ENCODE measurements around the gene CPS1. TPM values are rescaled to one million over a fixed set of nuclear protein-coding genes. Genes with fewer than 3 reads are reported as not detected.

The CPS1 gene
- total RNA-seq, 6 donors from 2014 or later, result 1.4 to 5.2 (median 1.8) TPM

DNA sequence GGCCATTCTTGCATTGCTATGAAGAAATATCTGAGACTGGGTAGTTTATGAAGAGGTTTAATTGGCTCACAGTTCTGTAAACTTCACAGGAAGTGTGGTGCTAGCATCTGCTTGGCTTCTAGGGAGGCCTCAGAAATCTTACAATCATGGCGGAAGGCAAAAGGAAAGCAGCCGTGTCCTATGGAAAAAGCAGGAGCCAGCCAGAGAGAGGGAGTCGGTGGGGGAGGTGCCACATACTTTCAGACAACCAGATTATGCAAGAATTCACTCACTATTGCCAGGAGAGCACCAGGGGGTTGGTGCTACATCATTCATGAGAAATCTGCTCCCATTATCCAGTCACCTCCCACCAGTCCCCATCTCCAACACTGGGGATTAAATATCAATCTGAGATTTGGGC is 64.1 kb downstream of the CPS1 start:
- ATAC-seq (ENCODE audit: low FRiP score in 2 of 2), result no peak
- no peak for DNase-seq
- WGBS, 2 donors, result 75 to 83% methylated on average over 3 of the region's 3 CpGs

DNA sequence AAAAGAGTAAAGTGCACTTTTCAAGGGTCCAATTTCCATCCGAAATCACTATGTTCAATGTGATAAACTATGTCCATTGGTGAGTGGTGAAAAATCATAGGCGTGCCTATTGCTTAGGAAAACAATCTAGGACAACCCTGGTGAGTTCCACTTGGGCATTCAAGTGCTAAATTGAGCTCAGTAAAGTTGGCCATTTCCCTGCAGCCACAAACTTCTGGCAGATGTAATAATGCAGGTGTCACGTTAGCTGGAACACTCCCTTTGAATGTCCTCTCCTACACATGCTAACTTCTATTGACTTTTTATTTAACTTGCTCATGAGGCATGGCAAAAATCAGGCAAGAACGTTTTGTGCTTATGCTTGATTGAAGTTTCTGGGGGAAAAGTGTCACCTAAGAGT is 67.1 kb downstream of the CPS1 start:
- no peak overlapping the region for H3K27ac ChIP-seq
- H3K4me1 ChIP-seq, result no peaks in the 10 kb centered on the region
- TF ChIP-seq POLR2AphosphoS5 (IDR thresholded peaks at IDR 0.05), result no peak
- TF ChIP-seq POLR2A (IDR thresholded peaks at IDR 0.05), result no peak
- TF ChIP-seq, protein P1, sequence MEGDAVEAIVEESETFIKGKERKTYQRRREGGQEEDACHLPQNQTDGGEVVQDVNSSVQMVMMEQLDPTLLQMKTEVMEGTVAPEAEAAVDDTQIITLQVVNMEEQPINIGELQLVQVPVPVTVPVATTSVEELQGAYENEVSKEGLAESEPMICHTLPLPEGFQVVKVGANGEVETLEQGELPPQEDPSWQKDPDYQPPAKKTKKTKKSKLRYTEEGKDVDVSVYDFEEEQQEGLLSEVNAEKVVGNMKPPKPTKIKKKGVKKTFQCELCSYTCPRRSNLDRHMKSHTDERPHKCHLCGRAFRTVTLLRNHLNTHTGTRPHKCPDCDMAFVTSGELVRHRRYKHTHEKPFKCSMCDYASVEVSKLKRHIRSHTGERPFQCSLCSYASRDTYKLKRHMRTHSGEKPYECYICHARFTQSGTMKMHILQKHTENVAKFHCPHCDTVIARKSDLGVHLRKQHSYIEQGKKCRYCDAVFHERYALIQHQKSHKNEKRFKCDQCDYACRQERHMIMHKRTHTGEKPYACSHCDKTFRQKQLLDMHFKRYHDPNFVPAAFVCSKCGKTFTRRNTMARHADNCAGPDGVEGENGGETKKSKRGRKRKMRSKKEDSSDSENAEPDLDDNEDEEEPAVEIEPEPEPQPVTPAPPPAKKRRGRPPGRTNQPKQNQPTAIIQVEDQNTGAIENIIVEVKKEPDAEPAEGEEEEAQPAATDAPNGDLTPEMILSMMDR (IDR thresholded peaks at IDR 0.05), result no peak
- TF ChIP-seq EP300 (IDR thresholded peaks at IDR 0.05), result no peak
- DNase-seq, result no peak
- 63 to 70% methylated on average over 4 of the region's 4 CpGs for WGBS, 2 donors
- H3K4me3 ChIP-seq, result no peak overlapping the region
- no peak for ATAC-seq (ENCODE audit: low FRiP score in 2 of 2)
- H3K27me3 ChIP-seq, result no peaks in the 10 kb centered on the region
- H3K36me3 ChIP-seq, result no peaks in the 10 kb centered on the region
- H3K9me3 ChIP-seq, result no peaks in the 10 kb centered on the region

More for the DNA sequence above, 64.1 kb downstream of the CPS1 start:
- Histone ChIP-seq H3K4me1 (no peaks in the 10 kb centered on the region), H3K27me3 (no peaks in the 10 kb centered on the region), H3K36me3 (no peaks in the 10 kb centered on the region), H3K4me3 (no peak overlapping the region), H3K27ac (no peak overlapping the region), H3K9me3 (no peaks in the 10 kb centered on the region)
- no peak for TF ChIP-seq POLR2AphosphoS5 (IDR thresholded peaks at IDR 0.05)
- no peak for TF ChIP-seq POLR2A (IDR thresholded peaks at IDR 0.05)
- TF ChIP-seq, protein P1 (IDR thresholded peaks at IDR 0.05), result no peak

DNA sequence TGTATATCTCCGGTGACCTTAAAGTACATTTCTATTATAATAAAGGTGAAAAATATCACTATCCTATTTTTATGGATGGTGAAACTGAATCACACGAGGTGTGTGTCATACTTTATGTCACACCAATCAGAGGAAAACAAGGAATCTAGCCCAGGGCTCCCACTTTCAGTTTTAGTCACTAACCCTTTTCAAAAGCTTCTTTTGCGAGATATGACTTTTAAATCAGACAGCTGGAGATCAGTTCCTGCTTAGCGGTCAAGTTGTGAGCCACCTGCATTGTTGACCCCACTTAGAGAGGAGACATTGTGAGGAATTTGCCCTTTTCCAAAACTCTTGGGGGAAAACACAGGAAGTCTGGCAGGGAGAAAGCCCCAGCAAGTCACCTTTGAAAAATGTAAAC is 70.5 kb downstream of the CPS1 start:
- TF ChIP-seq, protein P1 (IDR thresholded peaks at IDR 0.05), result no peak
- no peak for TF ChIP-seq POLR2AphosphoS5 (IDR thresholded peaks at IDR 0.05)
- TF ChIP-seq POLR2A (IDR thresholded peaks at IDR 0.05), result no peak
- TF ChIP-seq EP300 (IDR thresholded peaks at IDR 0.05), result no peak
- H3K4me1 ChIP-seq, result no peaks in the 10 kb centered on the region
- no peaks in the 10 kb centered on the region for H3K36me3 ChIP-seq
- DNase-seq (no peak), ATAC-seq (ENCODE audit: low FRiP score in 2 of 2) (no peak)
- no peak overlapping the region for H3K27ac ChIP-seq
- no peaks in the 10 kb centered on the region for H3K27me3 ChIP-seq
- 50 to 68% methylated on average over 4 of the region's 4 CpGs for WGBS, 2 donors
- no peak overlapping the region for H3K4me3 ChIP-seq
- no peaks in the 10 kb centered on the region for H3K9me3 ChIP-seq

DNA sequence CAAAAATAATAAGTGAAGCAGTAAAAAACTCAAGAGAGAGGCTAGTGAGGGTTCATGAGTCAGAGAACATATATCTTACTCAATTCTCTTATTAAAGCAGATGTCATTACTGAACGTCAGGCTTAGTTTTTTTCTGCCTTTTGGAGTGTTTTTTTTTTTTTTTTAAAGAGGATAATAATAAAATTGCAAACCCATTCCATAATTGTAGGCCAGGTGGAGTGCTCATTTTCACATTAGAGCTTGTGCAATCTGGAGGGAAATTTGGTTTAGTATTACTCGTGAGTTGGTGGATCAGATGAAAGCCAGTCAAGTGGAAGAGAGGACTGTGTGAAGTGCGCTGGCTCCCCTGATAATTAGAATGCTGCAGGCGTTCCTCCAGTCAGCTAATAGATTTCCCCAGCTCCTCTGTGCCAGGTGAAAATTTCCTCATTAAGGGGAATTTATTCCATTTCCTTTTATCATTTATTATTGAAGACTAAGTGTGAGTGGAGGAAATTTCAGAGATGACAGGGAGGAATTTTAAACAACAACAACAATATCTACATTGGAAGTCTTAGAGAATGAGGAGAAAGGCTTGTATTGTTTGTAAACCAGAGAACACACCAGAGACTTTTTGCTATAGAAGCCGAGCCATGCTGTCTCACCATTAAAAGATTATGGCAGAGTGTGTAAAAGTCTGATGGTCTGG is 74.6 kb downstream of the CPS1 start:
- TF ChIP-seq EP300 (IDR thresholded peaks at IDR 0.05) (no peak), POLR2A (IDR thresholded peaks at IDR 0.05) (no peak), POLR2AphosphoS5 (IDR thresholded peaks at IDR 0.05) (no peak)
- TF ChIP-seq, protein P1 (IDR thresholded peaks at IDR 0.05), result no peak
- whole genome bisulfite sequencing, 2 donors, result 52 to 54% methylated on average over 5 of the region's 5 CpGs
- H3K9me3 ChIP-seq, result no peaks in the 10 kb centered on the region

DNA sequence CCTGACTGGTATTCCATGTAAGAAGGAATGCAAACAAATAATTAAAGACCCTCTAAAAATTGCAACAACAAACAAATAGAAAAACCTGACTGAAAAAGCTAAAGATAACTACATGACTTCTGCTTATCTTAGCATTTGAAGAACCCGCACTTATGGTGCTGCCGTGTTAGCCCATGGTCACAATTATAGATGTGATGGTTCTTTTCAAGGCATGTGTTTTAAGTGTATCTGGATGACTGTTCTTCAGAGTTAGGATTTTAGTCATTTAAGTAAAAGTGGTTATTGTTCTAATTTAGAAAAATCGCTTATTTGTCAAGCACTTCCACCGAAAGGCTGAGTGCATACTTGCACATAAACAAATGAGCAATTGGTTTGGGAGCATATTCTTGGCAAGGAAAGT is 77.3 kb downstream of the CPS1 start:
- Histone ChIP-seq H3K4me1 (no peaks in the 10 kb centered on the region), H3K27ac (no peak overlapping the region), H3K4me3 (no peak overlapping the region), H3K27me3 (no peaks in the 10 kb centered on the region), H3K36me3 (no peaks in the 10 kb centered on the region), H3K9me3 (no peaks in the 10 kb centered on the region)
- 92 to 94% methylated on average over 4 of the region's 4 CpGs for WGBS, 2 donors
- DNase-seq, result no peak
- TF ChIP-seq POLR2A (IDR thresholded peaks at IDR 0.05) (no peak), EP300 (IDR thresholded peaks at IDR 0.05) (no peak), POLR2AphosphoS5 (IDR thresholded peaks at IDR 0.05) (no peak)
- TF ChIP-seq, protein P1 (IDR thresholded peaks at IDR 0.05), result no peak
- ATAC-seq (ENCODE audit: low FRiP score in 2 of 2), result no peak

More for the DNA sequence above, 74.6 kb downstream of the CPS1 start:
- no peak for ATAC-seq (ENCODE audit: low FRiP score in 2 of 2)
- H3K27me3 ChIP-seq, result no peaks in the 10 kb centered on the region
- H3K27ac ChIP-seq, result no peak overlapping the region
- H3K36me3 ChIP-seq, result no peaks in the 10 kb centered on the region
- H3K4me1 ChIP-seq, result no peaks in the 10 kb centered on the region
- no peak overlapping the region for H3K4me3 ChIP-seq
- DNase-seq, result no peak

Data from upper lobe of left lung (tissue), 6 donors.